ENCODE results near the gene RPS27A.
"Not testable (repeated sequence)": the region's sequence is repeated elsewhere in the genome, so short reads cannot be mapped to it uniquely, and the experiment has no call there.

DNA sequence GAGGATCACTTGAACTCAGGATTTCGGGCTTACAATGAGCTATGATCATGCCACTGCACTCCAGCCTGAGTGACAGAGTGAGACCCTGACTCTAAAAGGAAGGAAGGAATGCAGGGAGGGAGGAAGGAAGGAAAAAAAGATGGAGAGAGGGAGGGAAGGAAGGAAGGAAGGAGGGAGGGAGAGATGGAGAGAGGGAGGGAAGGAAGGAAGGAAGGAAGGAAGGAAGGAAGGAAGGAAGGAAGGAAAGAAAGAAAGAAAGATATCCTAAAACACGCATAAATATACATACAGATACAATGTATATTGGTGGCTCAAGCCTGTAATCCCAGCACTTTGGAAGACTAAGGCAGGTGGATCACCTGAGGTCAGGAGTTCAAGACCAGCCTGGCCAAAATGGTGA lies 41.9 kb downstream of the RPS27A start:
- TF ChIP-seq, protein P1, sequence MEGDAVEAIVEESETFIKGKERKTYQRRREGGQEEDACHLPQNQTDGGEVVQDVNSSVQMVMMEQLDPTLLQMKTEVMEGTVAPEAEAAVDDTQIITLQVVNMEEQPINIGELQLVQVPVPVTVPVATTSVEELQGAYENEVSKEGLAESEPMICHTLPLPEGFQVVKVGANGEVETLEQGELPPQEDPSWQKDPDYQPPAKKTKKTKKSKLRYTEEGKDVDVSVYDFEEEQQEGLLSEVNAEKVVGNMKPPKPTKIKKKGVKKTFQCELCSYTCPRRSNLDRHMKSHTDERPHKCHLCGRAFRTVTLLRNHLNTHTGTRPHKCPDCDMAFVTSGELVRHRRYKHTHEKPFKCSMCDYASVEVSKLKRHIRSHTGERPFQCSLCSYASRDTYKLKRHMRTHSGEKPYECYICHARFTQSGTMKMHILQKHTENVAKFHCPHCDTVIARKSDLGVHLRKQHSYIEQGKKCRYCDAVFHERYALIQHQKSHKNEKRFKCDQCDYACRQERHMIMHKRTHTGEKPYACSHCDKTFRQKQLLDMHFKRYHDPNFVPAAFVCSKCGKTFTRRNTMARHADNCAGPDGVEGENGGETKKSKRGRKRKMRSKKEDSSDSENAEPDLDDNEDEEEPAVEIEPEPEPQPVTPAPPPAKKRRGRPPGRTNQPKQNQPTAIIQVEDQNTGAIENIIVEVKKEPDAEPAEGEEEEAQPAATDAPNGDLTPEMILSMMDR (IDR thresholded peaks at IDR 0.05): not testable (repeated sequence)
- TF ChIP-seq POLR2A (IDR thresholded peaks at IDR 0.05): not testable (repeated sequence)

Measured in ovary (tissue), 3 donors.